Body of pancreas (tissue), 4 donors: ENCODE results near the gene MDM1.

Experiments
- POLR2A ChIP-seq, 3 donors: fragments of 450-650 bp; IDR thresholded peaks; one replicate each; pipeline ENCODE4 v1.6.1; 2016; ENCODE audit warnings: antibody characterized with exemption in 3 of 3, mild to moderate bottlenecking in 2 of 3
- TF ChIP-seq, protein P1 (sequence below), 7 experiments: fragments of 450-650 bp in 4 of 7; fragments of 200-600 bp in 3 of 7; sonication (generic) in 3 of 7; IDR thresholded peaks; one replicate each; pipeline ENCODE4 v1.5.1; 2016 to 2019; ENCODE audit warnings: antibody characterized with exemption in 7 of 7

DNA sequence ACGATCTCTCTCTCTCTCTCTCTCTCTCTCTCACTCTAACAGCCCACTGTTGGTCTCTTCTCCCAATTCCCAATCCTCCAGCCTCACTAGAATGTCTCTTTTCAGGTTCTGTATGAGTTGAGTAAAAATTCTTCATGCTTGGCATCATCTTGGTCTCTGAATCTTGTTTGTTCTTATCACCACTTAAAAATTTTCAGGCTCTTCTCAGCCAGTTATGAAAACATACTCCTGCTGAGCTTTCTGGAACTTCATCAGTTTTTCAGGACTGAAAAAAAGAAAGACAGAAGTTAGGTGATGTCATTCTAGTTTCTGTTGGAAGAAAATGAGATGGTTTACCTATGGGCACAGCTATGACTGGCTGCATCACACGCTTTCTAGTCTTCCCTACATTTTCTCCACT lies 67.3 kb downstream of the MDM1 start:
- TF ChIP-seq, protein P1, sequence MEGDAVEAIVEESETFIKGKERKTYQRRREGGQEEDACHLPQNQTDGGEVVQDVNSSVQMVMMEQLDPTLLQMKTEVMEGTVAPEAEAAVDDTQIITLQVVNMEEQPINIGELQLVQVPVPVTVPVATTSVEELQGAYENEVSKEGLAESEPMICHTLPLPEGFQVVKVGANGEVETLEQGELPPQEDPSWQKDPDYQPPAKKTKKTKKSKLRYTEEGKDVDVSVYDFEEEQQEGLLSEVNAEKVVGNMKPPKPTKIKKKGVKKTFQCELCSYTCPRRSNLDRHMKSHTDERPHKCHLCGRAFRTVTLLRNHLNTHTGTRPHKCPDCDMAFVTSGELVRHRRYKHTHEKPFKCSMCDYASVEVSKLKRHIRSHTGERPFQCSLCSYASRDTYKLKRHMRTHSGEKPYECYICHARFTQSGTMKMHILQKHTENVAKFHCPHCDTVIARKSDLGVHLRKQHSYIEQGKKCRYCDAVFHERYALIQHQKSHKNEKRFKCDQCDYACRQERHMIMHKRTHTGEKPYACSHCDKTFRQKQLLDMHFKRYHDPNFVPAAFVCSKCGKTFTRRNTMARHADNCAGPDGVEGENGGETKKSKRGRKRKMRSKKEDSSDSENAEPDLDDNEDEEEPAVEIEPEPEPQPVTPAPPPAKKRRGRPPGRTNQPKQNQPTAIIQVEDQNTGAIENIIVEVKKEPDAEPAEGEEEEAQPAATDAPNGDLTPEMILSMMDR (IDR thresholded peaks at IDR 0.05), result no peak
- TF ChIP-seq POLR2A (IDR thresholded peaks at IDR 0.05), result no peak
